H1 (cell line): ENCODE data around the gene NEURL1. TPM values are rescaled to one million over a fixed set of nuclear protein-coding genes. Genes with fewer than 3 reads are reported as not detected.

Experiments used
- CBX8 ChIP-seq: fragments of 300-800, 300-1000 bp; sonication (generic); IDR thresholded peaks from 2 replicates; pipeline ENCODE4 v1.7.1; 2016; ENCODE audit warnings: low read depth, low read length, borderline replicate concordance
- CHD1 ChIP-seq: IDR thresholded peaks from 2 replicates; pipeline ENCODE4 v1.6.1; 2012; ENCODE audit warnings: low read depth, low read length, improper control_type of control experiment
- CREB1 ChIP-seq: IDR thresholded peaks from 2 replicates; pipeline ENCODE4 v1.6.1; 2012; ENCODE audit warnings: inconsistent platforms
- POLR2A ChIP-seq, 2 experiments: IDR thresholded peaks; 1 replicate in 1 of 2; 2 replicates in 1 of 2; pipeline ENCODE4 v1.6.1; 2011; ENCODE audit warnings: low read depth in 2 of 2, low read length in 2 of 2, mild to moderate bottlenecking in 2 of 2; ENCODE audit errors: control extremely low read depth in 1 of 2
- TBP ChIP-seq: IDR thresholded peaks from 2 replicates; pipeline ENCODE4 v1.6.1; 2011; ENCODE audit warnings: low read depth, low read length, improper control_type of control experiment
- polyA plus RNA-seq, 7 experiments: library from polyadenylated mRNA; depleted of rRNA in 3 of 7; stranded (reverse) in 5 of 7; unstranded in 2 of 7; fragments of >200 nt in 5 of 7; fragments of 200-250 nt in 2 of 7; gene quantifications; 1 replicate in 5 of 7; 2 replicates in 1 of 7; 4 replicates in 1 of 7; pipeline versions ENCODE4 v1.2.1 to v1.2.3, GENCODE V29; 2011 to 2013; ENCODE audit warnings: missing spikeins in 2 of 7, mixed read lengths in 2 of 7
- total RNA-seq: library from RNA; stranded (reverse); fragmentation: NEBNext Ultra II Directional; extraction: Animal tissue kit (Norgen Biotek cat#: 25700); gene quantifications from 2 replicates; pipeline ENCODE4 v1.2.1, GENCODE V29; 2021

The NEURL1 gene
- total and polyA plus RNA-seq, 2 of the 8 experiments (the other 6 are each of a cell fraction or from before 2014, with no cell fraction given) = 0.54 to 0.58 TPM

- TF ChIP-seq CBX8 (no peak), CREB1 (no peak), TBP (no peak), POLR2A (IDR thresholded peaks at IDR 0.05; ENCODE audit: control extremely low read depth in 1 of 2, low read depth in 2 of 2, low read length in 2 of 2) (no peak), CHD1 (no peak)
Measured at GRCh38 chr10:103455235-103455634, 38.3 kb upstream of the NEURL1 start (continued).
